IMR-90 (cell line): Measurements from ENCODE around the gene DCANP1. TPM values are rescaled to one million over a fixed set of nuclear protein-coding genes. Genes with fewer than 3 reads are reported as not detected.

Experiments
- ATAC-seq: fragments of 200-7000 bp; cut with Tn5 transposase; 2 replicates; pipeline ENCODE4 v1.9.1; 2020; ENCODE audit warnings: low read depth, mild to moderate bottlenecking, moderate library complexity
- BruUV-seq: library from RNA; stranded (reverse); fragments of 400-500 nt; replicated peaks from 2 replicates; lab custom pipeline; 2021; lab: Mats Ljungman, UMichigan
- CTCF ChIA-PET: fragments of 300-600 bp; formaldehyde crosslinking; extraction: SDS; loops from one replicate; lab custom pipeline; 2021; ENCODE audit warnings: antibody characterized with exemption; lab: Yijun Ruan, JAX
- POLR2A ChIA-PET: fragments of 300-600 bp; sonication (Branson Sonifier 250); formaldehyde crosslinking; loops from one replicate; lab custom pipeline; 2022; ENCODE audit warnings: antibody characterized with exemption; ENCODE audit not compliant: unreplicated experiment; lab: Charles Lee
- DNase-seq: peaks from one replicate; pipeline ENCODE4 v3.0.0; 2013
- H2AFZ ChIP-seq: replicated peaks from 2 replicates; pipeline ENCODE3; 2013; ENCODE audit warnings: low read length, mild to moderate bottlenecking; ENCODE audit not compliant: poor library complexity
- H2AK5ac ChIP-seq: 2 replicates; pipeline ENCODE4 v1.6.1; 2013; ENCODE audit warnings: low read depth, low read length, inconsistent platforms
- H2AK9ac ChIP-seq: replicated peaks from 2 replicates; pipeline ENCODE3; 2013; ENCODE audit warnings: mild to moderate bottlenecking, low read depth, low read length, moderate library complexity; ENCODE audit not compliant: poor library complexity
- H2BK120ac ChIP-seq: 2 replicates; pipeline ENCODE4 v1.6.1; 2013; ENCODE audit warnings: low read depth, low read length, inconsistent platforms
- H2BK15ac ChIP-seq: 3 replicates; pipeline ENCODE4 v1.6.1; 2013; ENCODE audit warnings: low read depth, low read length, inconsistent platforms
- H2BK20ac ChIP-seq: 2 replicates; pipeline ENCODE4 v1.6.1; 2013; ENCODE audit warnings: low read depth, mild to moderate bottlenecking, inconsistent platforms, low read length, moderate library complexity
- H2BK5ac ChIP-seq: 2 replicates; pipeline ENCODE4 v1.6.1; 2013; ENCODE audit warnings: mild to moderate bottlenecking, low read depth, low read length, inconsistent platforms; ENCODE audit not compliant: poor library complexity, severe bottlenecking
- H3K14ac ChIP-seq: replicated peaks from 2 replicates; pipeline ENCODE4 v1.6.1; 2013; ENCODE audit warnings: low read depth, low read length, inconsistent platforms
- H3K18ac ChIP-seq: 2 replicates; pipeline ENCODE4 v1.6.1; 2013; ENCODE audit warnings: low read depth, low read length, control low read depth
- H3K23ac ChIP-seq: 2 replicates; pipeline ENCODE4 v1.6.1; 2013; ENCODE audit warnings: low read depth, low read length, inconsistent platforms
- H3K27ac ChIP-seq: 2 replicates; pipeline ENCODE4 v1.5.1; 2013; ENCODE audit warnings: mild to moderate bottlenecking, control low read depth, low read length; ENCODE audit not compliant: insufficient read depth
- H3K27me3 ChIP-seq: 2 replicates; pipeline ENCODE4 v1.6.1; 2013; ENCODE audit warnings: low read length; ENCODE audit not compliant: control insufficient read depth, insufficient read depth
- H3K36me3 ChIP-seq: 2 replicates; pipeline ENCODE4 v1.6.1; 2013; ENCODE audit warnings: low read length, mixed read lengths; ENCODE audit not compliant: control insufficient read depth, insufficient read depth
- H3K4ac ChIP-seq: 2 replicates; pipeline ENCODE4 v1.6.1; 2013; ENCODE audit warnings: low read depth, low read length, inconsistent platforms
- H3K4me1 ChIP-seq: 2 replicates; pipeline ENCODE4 v1.6.1; 2013; ENCODE audit warnings: low read length, mixed read lengths; ENCODE audit not compliant: control insufficient read depth, insufficient read depth
- H3K4me2 ChIP-seq: 2 replicates; pipeline ENCODE4 v1.6.1; 2013; ENCODE audit warnings: low read depth, mild to moderate bottlenecking, control low read depth, low read length, moderate library complexity
- H3K4me3 ChIP-seq: 2 replicates; pipeline ENCODE4 v1.5.1; 2013; ENCODE audit warnings: low read depth, mild to moderate bottlenecking, control low read depth, low read length, moderate library complexity; ENCODE audit not compliant: insufficient read depth
- H3K56ac ChIP-seq: 2 replicates; pipeline ENCODE4 v1.6.1; 2013; ENCODE audit warnings: low read length, inconsistent platforms; ENCODE audit not compliant: insufficient read depth; ENCODE audit errors: extremely low read depth
- H3K79me1 ChIP-seq, 2 experiments: 2 replicates each; pipeline ENCODE4 v1.6.1; 2013; ENCODE audit warnings: low read length in 2 of 2, inconsistent platforms in 1 of 2, low read depth in 1 of 2
- H3K9ac ChIP-seq: 2 replicates; pipeline ENCODE4 v1.6.1; 2013; ENCODE audit warnings: low read depth, low read length, control low read depth
- H3K9me1 ChIP-seq: 2 replicates; pipeline ENCODE4 v1.6.1; 2013; ENCODE audit warnings: low read length, inconsistent platforms; ENCODE audit not compliant: insufficient read depth
- H3K9me3 ChIP-seq: 2 replicates; pipeline ENCODE4 v1.6.1; 2013; ENCODE audit warnings: low read length; ENCODE audit not compliant: control insufficient read depth, insufficient read depth
- H4K20me1 ChIP-seq: 2 replicates; pipeline ENCODE4 v1.6.1; 2013; ENCODE audit warnings: low read length, inconsistent platforms; ENCODE audit not compliant: insufficient read depth
- H4K5ac ChIP-seq: 2 replicates; pipeline ENCODE4 v1.6.1; 2013; ENCODE audit warnings: mild to moderate bottlenecking, low read depth, low read length, control low read depth
- H4K8ac ChIP-seq, 2 experiments: 2 replicates each; pipeline ENCODE4 v1.6.1; 2013; ENCODE audit warnings: low read depth in 2 of 2, low read length in 2 of 2, control low read depth in 1 of 2, inconsistent platforms in 1 of 2
- H4K91ac ChIP-seq: 2 replicates; pipeline ENCODE4 v1.6.1; 2013; ENCODE audit warnings: low read depth, low read length, inconsistent platforms; ENCODE audit not compliant: insufficient read depth
- RAD21 ChIP-seq: IDR thresholded peaks from 2 replicates; pipeline ENCODE4 v1.6.1; 2012; ENCODE audit warnings: low read length, improper control_type of control experiment
- WGBS, 2 experiments: methylation state at CpG; one replicate each; pipeline versions ENCODE4 v1.1.5 to v1.1.7; 2013; ENCODE audit warnings: missing lambda C conversion rate in 2 of 2; ENCODE audit not compliant: insufficient read length in 1 of 2; ENCODE audit errors: extremely low coverage in 2 of 2; 5-methylcytosine and 5-hydroxymethylcytosine counted together
- dilution Hi-C: fragments of 300-500 bp; cut with HindIII; formaldehyde crosslinking; loops from one replicate; pipeline ENCODE4 v1.14.3; 2018; ENCODE audit warnings: low sequenced_read_pairs; ENCODE audit not compliant: unreplicated experiment
- in situ Hi-C: fragments of 300-500 bp; cut with MboI; formaldehyde crosslinking; loops from 3 replicates; pipeline ENCODE4 v1.14.3; 2019; ENCODE audit warnings: low sequenced_read_pairs, inconsistent platforms, mixed read lengths
- intact Hi-C: fragments of 100-400 bp; cut with micrococcal nuclease; formaldehyde crosslinking; loops from 2 replicates; pipeline ENCODE4 v1.10.0; 2022
- polyA plus RNA-seq, 3 experiments: library from polyadenylated mRNA; depleted of rRNA; stranded (reverse); fragments of >200 nt; gene quantifications; 2 replicates each; pipeline ENCODE4 v1.2.3, GENCODE V29; 2012; ENCODE audit warnings: low replicate concordance in 1 of 3
- total RNA-seq: library from RNA; depleted of rRNA; stranded (reverse); fragments of >200 nt; gene quantifications from 2 replicates; pipeline ENCODE4 v1.2.3, GENCODE V29; 2012
- TF ChIP-seq, protein P1 (sequence below): fragments of 150-350 bp; IDR thresholded peaks from 2 replicates; pipeline ENCODE4 v1.6.1; 2017; ENCODE audit warnings: mild to moderate bottlenecking, antibody characterized with exemption, low read length, low read depth

The DCANP1 gene
- total and polyA plus RNA-seq, 2 of the 4 experiments (the other 2 are of a cell fraction), result not detected

DNA sequence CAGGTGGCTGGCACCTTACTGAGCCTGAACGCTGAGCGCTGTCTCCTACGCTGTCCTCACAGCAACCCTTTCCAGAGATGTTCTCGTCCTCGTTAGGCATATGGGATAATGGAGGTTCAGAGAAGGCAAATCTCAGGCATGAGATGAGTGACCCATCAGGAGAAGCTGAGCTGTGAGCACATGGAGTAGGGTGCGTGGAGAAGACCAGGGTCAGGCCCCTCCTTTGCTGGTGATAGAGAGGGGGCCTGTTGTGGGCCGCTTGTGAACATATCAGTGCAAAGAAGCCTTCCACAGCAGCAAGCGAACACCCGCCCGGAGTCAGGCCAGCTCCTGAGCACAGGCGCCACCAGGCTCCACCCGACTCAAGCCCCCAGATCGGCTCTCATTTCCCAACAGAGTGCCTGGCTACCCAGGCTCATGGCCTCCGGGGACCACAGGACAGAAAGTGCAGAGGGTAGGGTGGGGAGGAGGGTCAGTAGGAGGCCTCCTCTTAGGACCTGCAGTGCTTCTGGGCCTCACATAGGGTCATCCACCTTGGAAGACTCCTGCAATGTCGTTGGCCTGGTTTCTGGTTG is 20.0 kb upstream of the DCANP1 start:
- intact Hi-C loops, result no loop called here
- POLR2A ChIA-PET, result no interaction called here

More for the DNA sequence above, 20.0 kb upstream of the DCANP1 start:
- Histone ChIP-seq H3K4ac (no peak overlapping the region), H3K9me1 (no peaks in the 10 kb centered on the region), H3K27ac (no peak overlapping the region), H3K9ac (no peak overlapping the region), H3K79me1 (no peaks in the 10 kb centered on the region), H2BK15ac (no peak overlapping the region), H4K20me1 (no peaks in the 10 kb centered on the region), H4K5ac (no peak overlapping the region), H3K9me3 (no peaks in the 10 kb centered on the region), H3K4me3 (no peak overlapping the region), H3K27me3 (peaks cover 72% of the 10 kb centered on the region), H3K18ac (no peak overlapping the region), H3K4me1 (no peaks in the 10 kb centered on the region), H2AFZ (peak overlapping the region; percentile 63), H4K8ac (no peak overlapping the region), H2BK5ac (no peak overlapping the region), H2AK5ac (no peak overlapping the region), H2BK20ac (no peak overlapping the region), H3K14ac (no peak overlapping the region), H2BK120ac (no peak overlapping the region), H2AK9ac (no peak overlapping the region), H3K4me2 (no peak overlapping the region), H3K36me3 (no peaks in the 10 kb centered on the region), H3K23ac (no peak overlapping the region), H4K91ac (no peak overlapping the region), H3K56ac (no peak overlapping the region)
- in situ Hi-C loops, result loop anchor here (5.0 to 10.0 kb wide), 2 partner anchors 85 to 368 kb away; partner anchors contain the start of gene SLC25A48
- DNase-seq (no peak), ATAC-seq (no peak)
- WGBS, 2 experiments, result no CpG with 5 or more reads among the region's 15 CpGs
- dilution Hi-C loops, result loop anchor here (25.0 kb wide), 1 partner anchor 95 kb away; no protein-coding TSS in a partner anchor
- BruUV-seq, result no TSS peak
- CTCF ChIA-PET, result interaction anchor here (1.0 to 4.9 kb wide), 9 partner anchors 9 to 104 kb away, joined by 3 to 108 read pairs (median 5); no protein-coding TSS in a partner anchor
- no peak for TF ChIP-seq RAD21
- TF ChIP-seq, protein P1, sequence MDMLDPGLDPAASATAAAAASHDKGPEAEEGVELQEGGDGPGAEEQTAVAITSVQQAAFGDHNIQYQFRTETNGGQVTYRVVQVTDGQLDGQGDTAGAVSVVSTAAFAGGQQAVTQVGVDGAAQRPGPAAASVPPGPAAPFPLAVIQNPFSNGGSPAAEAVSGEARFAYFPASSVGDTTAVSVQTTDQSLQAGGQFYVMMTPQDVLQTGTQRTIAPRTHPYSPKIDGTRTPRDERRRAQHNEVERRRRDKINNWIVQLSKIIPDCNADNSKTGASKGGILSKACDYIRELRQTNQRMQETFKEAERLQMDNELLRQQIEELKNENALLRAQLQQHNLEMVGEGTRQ, result no peak
